ENCODE results near the gene TMC7.

Gene TMC7

DNA sequence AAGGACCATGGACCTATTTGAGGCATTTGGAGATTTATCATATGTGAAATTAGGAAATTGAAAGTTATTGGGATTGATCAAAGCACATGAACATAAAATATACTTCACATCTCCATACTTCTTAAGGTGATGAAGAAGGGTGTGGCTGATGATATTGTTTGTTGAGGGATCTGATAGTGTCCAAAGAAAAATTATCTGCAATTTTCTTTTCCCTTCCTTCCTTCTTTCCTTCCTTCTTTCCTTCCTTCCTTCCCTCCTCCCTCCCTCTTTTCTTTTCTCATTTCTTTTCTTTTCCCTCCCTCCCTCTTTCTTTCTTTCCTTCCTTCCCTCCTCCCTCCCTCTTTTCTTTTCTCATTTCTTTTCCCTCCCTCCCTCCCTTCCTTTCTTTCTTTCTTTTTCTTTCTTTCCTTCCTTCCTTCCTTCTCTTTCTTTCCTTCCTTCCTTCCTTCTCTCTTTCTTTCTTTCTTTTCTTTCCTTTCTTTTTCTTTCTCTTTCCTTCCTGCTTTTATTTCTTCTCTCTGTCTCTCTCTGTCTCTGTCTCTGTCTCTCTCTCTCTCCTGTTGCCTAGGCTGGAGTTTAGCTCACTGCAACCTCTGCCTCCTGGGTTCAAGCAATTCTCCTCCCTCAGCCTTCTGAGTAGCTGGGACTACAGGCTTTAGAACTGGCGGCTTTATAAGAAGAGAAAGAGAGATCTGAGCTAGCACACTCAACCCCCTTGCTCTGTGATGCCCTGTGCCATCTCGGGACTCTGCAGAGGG lies 109.1 kb downstream of the TMC7 start:
- no peak for DNase-seq (ENCODE audit: low spot score in 2 of 2)
- Histone ChIP-seq H3K27me3 (ENCODE audit: low read depth) (peaks cover 5% of the 10 kb centered on the region; the same call in 1 of the 2 replicates), H3K36me3 (replicated peaks) (no peaks in the 10 kb centered on the region), H3K4me3 (no peak overlapping the region), H3K4me1 (no peaks in the 10 kb centered on the region), H3K9me3 (no peaks in the 10 kb centered on the region)
- in situ Hi-C loops (cut with MboI; ENCODE audit: low sequenced_read_pairs): no loop called here

DNA sequence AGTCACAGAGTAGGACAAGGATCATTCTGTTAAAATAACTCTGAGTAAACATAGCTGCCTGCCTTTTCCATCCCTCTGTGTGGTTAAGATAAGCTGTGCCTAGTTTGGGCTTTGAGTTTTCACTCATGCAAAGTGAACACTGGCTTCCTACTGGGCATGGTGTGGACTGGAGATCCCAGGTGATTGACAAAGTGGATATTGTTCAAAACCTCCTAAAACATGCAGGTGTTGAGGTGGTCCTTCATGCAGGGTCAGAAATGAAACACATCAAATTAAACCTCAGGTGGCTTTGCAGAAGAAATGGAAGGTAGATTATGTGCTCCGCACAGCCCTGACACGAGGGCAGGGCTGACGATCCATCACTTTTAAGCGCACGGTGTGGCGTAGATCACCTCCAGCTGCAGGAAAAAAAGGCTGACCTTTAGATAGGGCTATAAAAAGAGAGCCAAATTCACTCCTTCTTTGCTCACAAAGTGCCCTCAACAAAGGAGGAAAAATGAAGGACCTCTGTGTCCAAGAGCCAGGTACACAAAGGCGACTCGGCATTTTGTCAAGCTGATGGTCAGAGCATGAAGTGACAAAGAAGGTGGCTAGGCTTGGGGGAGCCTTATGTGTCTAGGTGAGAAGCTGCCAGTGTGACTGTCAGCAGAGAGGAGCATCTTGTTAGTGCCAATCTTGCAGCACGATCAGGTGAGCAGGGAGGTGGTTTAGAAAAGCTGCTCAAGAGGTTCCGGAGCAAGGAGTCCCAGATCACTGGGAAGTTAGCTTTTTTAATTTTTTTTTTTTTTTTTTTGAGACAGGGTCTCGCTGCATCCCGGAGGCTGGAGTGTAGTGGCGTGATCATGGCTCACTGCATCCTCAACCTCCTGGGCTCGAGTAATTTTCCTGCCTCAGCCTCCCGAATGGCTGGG lies 110.2 kb downstream of the TMC7 start:
- DNase-seq (ENCODE audit: low spot score in 2 of 2): no peak
- 0 out of 2 replicates have a peak, but pooled peaks cover 2% of the 10 kb centered on the region for H3K9me3 ChIP-seq
- in situ Hi-C loops (cut with MboI; ENCODE audit: low sequenced_read_pairs): no loop called here
- H3K36me3 ChIP-seq (replicated peaks): no peaks in the 10 kb centered on the region
- H3K4me1 ChIP-seq: no peaks in the 10 kb centered on the region
- no peak overlapping the region for H3K4me3 ChIP-seq
- peaks cover 5% of the 10 kb centered on the region; the same call in 1 of the 2 replicates for H3K27me3 ChIP-seq (ENCODE audit: low read depth)

DNA sequence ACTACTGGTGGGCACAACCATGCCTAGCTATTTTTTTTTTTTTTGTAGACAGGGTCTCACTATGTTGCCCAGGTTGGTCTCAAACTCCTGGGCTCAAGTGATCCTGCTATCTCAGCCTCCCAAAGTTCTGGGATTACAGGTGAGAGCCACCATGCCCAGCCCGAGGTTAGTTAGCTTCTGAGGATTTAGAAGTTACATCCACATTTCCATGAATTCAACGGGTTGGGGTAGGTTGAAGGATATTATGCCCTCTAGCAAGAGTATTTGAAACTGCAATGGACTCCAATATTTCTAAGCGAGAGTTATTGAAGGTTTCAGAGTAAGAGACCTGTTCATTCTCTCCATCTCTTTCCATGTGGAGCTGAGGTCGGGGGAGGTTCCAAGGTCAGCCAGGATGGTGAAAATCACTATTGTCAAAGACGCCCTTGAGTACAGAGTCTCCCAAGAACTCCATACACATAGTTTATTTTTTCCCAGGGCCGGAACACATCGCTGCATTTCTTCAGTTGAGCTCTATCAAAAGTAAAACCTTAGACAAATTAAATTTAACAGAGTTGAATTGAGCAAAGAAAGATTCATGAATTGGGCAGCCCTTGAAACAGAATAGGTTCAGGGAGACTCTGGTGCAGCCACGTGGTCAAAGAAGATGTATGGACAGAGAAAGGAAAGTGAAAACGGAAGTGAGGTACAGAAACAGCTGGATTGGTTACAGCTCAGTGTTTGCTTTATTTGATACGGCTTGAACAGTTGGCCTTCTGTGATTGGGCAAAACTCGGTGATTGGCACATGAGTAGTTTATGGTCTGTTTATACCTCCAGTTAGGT lies 111.0 kb downstream of the TMC7 start:
- no peaks in the 10 kb centered on the region for H3K4me1 ChIP-seq
- H3K36me3 ChIP-seq (replicated peaks): no peaks in the 10 kb centered on the region
- in situ Hi-C loops (cut with MboI; ENCODE audit: low sequenced_read_pairs): no loop called here
- H3K9me3 ChIP-seq: 0 out of 2 replicates have a peak, but pooled peaks cover 2% of the 10 kb centered on the region
- no peak for DNase-seq (ENCODE audit: low spot score in 2 of 2)
- H3K27me3 ChIP-seq (ENCODE audit: low read depth): peaks cover 5% of the 10 kb centered on the region; the same call in 1 of the 2 replicates
- no peak overlapping the region for H3K4me3 ChIP-seq

DNA sequence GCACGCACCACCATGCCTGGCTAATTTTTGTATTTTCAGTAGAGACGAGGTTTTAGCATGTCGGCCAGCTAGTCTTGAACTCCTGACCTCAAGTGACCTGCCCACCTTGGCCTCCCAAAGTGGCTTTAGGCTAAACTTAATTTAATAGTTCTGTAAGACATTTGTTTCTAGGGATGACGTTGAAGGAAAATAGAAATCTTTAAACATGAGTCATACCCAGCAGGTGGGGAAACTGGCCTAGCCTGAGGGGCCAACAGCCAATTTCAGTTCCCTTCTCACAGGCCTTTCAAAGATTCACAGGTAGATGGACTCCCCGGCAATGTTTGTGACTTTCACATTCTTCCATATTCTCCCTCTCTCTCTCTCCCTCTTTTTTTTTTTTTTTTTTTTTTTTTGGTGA lies 111.9 kb downstream of the TMC7 start:
- H3K4me1 ChIP-seq: no peaks in the 10 kb centered on the region
- H3K36me3 ChIP-seq (replicated peaks): no peaks in the 10 kb centered on the region
- DNase-seq (ENCODE audit: low spot score in 2 of 2): no peak
- peaks cover 5% of the 10 kb centered on the region; the same call in 1 of the 2 replicates for H3K27me3 ChIP-seq (ENCODE audit: low read depth)
- 0 out of 2 replicates have a peak, but pooled peaks cover 2% of the 10 kb centered on the region for H3K9me3 ChIP-seq
- in situ Hi-C loops (cut with MboI; ENCODE audit: low sequenced_read_pairs): no loop called here
- H3K4me3 ChIP-seq: no peak overlapping the region

DNA sequence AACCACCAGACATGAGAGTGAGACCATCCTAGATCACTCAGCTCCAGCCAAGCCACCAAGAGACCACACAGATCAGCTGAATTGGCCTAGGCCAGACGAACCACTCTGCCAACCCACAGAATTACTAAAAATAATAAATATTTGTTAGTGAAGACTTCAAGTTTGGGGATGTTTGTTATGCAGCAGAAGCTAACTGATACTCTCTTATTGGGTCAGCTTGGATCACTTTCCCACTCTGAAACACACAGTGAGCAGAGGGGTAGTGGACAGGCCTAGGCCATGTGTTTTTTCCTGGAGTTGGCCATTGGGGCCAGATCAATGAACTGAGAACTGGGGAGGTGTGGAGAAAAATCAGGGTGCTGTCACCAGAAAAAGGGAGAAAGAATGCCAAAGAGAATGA lies 114.4 kb downstream of the TMC7 start:
- Histone ChIP-seq H3K36me3 (replicated peaks) (no peaks in the 10 kb centered on the region), H3K4me1 (no peaks in the 10 kb centered on the region), H3K4me3 (no peak overlapping the region), H3K27me3 (ENCODE audit: low read depth) (no peaks in the 10 kb centered on the region), H3K9me3 (0 out of 2 replicates have a peak, but pooled peaks cover 2% of the 10 kb centered on the region)
- in situ Hi-C loops (cut with MboI; ENCODE audit: low sequenced_read_pairs): no loop called here
- no peak for DNase-seq (ENCODE audit: low spot score in 2 of 2)

DNA sequence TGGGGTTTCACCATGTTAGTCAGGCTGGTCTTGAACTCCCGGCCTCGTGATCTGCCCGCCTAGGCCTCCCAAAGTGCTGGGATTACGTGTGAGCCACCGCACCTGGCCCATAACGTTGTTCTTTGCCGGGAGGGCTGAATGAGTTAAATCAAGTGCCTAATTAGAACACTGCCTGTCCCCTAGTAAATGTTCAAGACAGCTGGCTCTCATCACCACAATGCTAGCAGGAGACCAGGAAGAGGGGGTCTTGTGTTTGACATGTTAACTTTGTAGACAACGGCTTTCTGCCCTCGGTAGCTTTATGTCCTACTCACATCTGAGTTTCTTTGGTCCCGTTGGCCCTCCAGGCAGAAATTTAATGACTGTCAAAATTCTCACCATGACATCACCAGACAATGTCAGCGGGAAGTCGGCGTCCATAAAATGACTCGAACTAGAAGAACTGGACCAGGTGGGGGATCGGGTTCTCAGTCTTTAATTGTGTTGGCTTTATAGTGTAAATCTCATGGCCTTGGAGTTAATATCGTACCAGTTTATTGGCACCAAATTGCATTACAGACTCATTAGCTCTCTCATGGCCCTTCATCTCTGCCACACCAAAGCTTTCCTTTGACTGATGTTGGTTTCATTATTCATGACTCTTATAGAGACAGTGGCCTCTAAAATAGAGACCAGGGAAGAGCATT lies 118.6 kb downstream of the TMC7 start:
- peaks cover 8% of the 10 kb centered on the region for H3K4me1 ChIP-seq
- H3K9me3 ChIP-seq: 0 out of 2 replicates have a peak, but pooled peaks cover 2% of the 10 kb centered on the region
- H3K4me3 ChIP-seq: no peak overlapping the region
- H3K27me3 ChIP-seq (ENCODE audit: low read depth): no peaks in the 10 kb centered on the region
- DNase-seq (ENCODE audit: low spot score in 2 of 2): no peak
- no peaks in the 10 kb centered on the region for H3K36me3 ChIP-seq (replicated peaks)
- in situ Hi-C loops (cut with MboI; ENCODE audit: low sequenced_read_pairs): no loop called here

DNA sequence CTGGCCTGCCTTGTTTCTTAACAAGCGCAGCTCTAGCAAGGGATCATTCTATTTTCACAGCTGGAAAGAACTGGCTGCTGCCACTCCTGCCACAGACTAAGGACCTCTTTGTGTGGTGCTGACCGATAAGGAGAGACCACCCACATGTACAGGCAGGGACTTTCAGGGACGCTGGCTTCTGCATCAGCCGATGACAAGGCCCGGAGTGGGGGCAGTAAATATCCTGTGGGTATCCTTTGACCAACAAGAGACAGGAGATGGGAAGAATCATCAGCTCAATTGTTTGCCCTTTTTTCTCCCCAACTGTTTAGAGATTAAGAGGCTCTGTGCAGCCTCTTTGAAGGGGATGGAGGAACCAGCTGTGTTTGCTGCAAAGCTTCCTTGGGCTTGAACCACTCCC lies 120.9 kb downstream of the TMC7 start:
- no peaks in the 10 kb centered on the region for H3K27me3 ChIP-seq (ENCODE audit: low read depth)
- no peak overlapping the region for H3K4me3 ChIP-seq
- no peak for DNase-seq (ENCODE audit: low spot score in 2 of 2)
- in situ Hi-C loops (cut with MboI; ENCODE audit: low sequenced_read_pairs): no loop called here
- H3K4me1 ChIP-seq: peaks cover 8% of the 10 kb centered on the region
- H3K36me3 ChIP-seq (replicated peaks): no peaks in the 10 kb centered on the region
- no peaks in the 10 kb centered on the region for H3K9me3 ChIP-seq

DNA sequence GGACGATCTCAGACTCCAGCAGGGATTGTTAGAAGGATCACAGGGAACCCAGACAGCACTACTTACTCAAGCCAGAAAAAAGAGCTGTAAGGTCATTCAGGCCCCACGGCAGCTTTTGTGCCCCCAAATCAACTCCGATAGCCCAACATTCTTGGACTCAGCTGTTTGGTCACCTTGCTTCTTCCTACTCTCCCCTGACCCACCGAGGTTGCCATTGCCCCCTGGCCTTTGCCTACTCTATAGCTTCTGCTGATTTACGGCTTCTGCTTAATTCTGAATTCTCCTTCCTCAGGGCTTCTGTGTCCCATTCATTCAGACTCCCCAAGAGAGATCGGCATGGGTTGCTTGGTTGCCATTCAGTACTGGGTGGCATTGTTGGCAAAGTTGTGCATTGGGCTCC lies 121.4 kb downstream of the TMC7 start:
- in situ Hi-C loops (cut with MboI; ENCODE audit: low sequenced_read_pairs): no loop called here

DNA sequence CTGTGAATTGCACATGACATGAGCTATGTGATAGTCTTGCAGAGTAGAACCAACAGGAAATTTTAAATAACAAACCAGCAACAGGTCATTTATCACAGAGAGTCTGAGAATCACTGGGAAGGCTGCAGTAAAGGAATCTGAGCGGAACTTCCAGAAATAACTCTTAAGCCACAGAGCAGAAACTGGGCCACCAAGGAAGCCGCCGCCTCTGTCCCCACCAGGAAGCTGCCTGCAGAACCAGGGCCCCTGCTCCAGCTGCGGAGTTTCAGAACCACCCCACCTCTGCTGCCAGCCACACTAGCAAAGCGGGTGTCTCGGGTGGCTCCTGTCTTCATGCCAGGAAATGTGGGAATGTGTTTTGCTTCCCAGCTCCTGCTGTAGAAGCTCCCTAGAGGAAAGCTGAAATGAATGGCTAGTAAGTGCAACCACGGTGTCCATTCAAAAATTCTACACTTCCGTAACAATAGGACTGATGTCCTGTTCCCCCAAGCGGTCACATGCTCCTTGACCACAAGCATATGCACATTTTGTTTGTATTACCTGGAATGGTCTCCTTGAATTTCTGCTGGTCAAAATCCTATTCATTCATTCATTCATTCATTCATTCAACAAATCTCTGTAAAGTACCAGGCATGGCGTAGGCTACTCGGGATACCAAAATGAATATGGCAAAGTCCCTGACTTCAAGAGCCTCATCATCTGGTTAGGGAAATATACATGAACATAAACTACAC lies 122.3 kb downstream of the TMC7 start:
- in situ Hi-C loops (cut with MboI; ENCODE audit: low sequenced_read_pairs): no loop called here
- Histone ChIP-seq H3K4me3 (no peak overlapping the region), H3K36me3 (replicated peaks) (no peaks in the 10 kb centered on the region), H3K9me3 (no peaks in the 10 kb centered on the region), H3K27me3 (ENCODE audit: low read depth) (no peaks in the 10 kb centered on the region), H3K4me1 (peaks cover 8% of the 10 kb centered on the region)
- peak in 1 of 2 experiments; percentile 48 for DNase-seq (ENCODE audit: low spot score in 2 of 2)

More for the DNA sequence above, 121.4 kb downstream of the TMC7 start:
- H3K27me3 ChIP-seq (ENCODE audit: low read depth): no peaks in the 10 kb centered on the region
- H3K4me1 ChIP-seq: peaks cover 8% of the 10 kb centered on the region
- H3K36me3 ChIP-seq (replicated peaks): no peaks in the 10 kb centered on the region
- H3K9me3 ChIP-seq: no peaks in the 10 kb centered on the region
- no peak overlapping the region for H3K4me3 ChIP-seq
- DNase-seq (ENCODE audit: low spot score in 2 of 2): no peak

DNA sequence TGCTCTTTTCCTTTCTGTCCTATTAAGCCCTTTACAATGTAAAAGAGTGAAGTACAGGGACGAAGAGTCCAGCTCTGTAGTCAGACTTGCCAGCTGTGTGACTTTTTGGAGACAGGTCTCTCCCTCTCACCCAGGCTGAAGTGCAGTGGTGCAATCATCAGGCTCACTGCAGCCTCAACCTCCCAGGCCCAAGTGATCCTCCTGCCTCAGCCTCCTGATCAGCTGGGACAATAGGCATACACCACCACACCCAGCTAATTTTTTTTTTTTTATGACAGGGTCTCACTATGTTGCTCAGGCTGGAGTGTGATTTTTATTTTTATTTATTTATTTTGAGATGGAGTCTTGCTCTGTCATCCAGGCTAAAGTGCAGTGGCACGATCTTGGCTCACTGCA lies 122.9 kb downstream of the TMC7 start:
- DNase-seq (ENCODE audit: low spot score in 2 of 2): no peak
- no peaks in the 10 kb centered on the region for H3K9me3 ChIP-seq
- in situ Hi-C loops (cut with MboI; ENCODE audit: low sequenced_read_pairs): no loop called here
- no peaks in the 10 kb centered on the region for H3K36me3 ChIP-seq (replicated peaks)
- peaks cover 8% of the 10 kb centered on the region for H3K4me1 ChIP-seq
- no peak overlapping the region for H3K4me3 ChIP-seq
- H3K27me3 ChIP-seq (ENCODE audit: low read depth): no peaks in the 10 kb centered on the region

DNA sequence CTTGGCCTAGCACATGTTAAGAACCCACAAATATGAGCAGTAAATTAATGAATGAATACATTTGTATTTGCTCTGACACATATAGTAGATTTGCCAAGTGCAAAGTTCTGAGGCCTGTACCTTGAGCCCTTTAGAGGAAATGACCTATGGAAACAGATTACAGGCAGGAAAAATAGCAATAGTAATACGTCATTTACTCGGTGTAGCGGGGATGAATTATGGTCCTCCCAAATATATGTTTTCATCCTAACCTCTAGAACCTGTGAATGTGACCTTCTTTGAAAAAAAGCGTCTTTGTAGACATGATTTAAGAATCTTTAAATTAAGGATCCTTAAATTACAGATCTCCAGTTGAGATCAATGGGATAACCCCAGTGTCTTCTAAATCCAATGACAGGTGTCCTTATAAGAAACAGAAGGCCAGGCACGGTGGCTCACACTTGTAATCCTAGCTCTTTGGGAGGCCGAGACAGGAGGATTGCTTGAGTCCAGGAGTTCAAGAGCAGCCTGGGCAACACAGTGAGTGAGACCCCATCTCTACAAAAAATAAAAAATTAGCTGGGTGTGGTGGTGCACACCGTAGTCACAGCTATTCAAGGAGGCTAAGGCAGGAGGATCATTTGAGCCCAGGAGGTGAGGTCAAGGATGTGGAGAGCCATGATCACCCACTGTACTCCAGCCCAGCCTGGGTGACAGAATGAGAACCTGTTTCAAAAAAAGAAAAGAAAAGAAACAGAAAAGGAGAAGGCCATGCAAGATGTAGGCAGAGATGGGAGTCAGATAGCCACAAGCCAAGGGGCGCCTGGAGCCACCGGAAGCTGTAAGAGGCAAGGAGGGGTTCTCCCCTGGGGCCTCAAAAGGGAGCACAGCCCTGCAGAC lies 124.9 kb downstream of the TMC7 start:
- Histone ChIP-seq H3K27me3 (ENCODE audit: low read depth) (no peaks in the 10 kb centered on the region), H3K4me3 (no peak overlapping the region), H3K36me3 (replicated peaks) (no peaks in the 10 kb centered on the region), H3K9me3 (no peaks in the 10 kb centered on the region), H3K4me1 (peaks cover 12% of the 10 kb centered on the region)
- DNase-seq (ENCODE audit: low spot score in 2 of 2): no peak
- in situ Hi-C loops (cut with MboI; ENCODE audit: low sequenced_read_pairs): no loop called here

DNA sequence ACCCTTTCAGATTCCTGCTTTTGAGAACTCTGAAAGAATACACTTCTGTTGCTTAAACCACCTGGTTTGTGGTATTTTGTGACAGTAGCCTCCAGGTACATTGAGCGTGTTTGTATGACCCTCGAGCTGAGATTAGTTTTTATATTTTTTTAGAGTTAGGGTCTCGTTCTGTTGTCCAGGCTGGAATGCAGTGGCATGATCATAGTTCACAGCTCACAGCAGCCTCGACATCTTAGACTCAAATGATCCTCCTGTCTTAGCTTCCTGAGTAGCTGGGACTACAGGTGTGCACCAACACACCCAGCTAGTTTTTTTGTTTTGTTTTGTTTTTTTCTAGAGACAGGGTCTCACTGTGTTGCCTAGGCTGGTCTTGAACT lies 125.5 kb downstream of the TMC7 start:
- no peaks in the 10 kb centered on the region for H3K27me3 ChIP-seq (ENCODE audit: low read depth)
- DNase-seq (ENCODE audit: low spot score in 2 of 2): no peak
- no peaks in the 10 kb centered on the region for H3K36me3 ChIP-seq (replicated peaks)
- in situ Hi-C loops (cut with MboI; ENCODE audit: low sequenced_read_pairs): no loop called here
- H3K4me1 ChIP-seq: peaks cover 12% of the 10 kb centered on the region
- H3K4me3 ChIP-seq: no peak overlapping the region
- no peaks in the 10 kb centered on the region for H3K9me3 ChIP-seq
